Endothelial cell of umbilical vein (primary cell): ENCODE measurements around the gene PTDSS2. TPM values are rescaled to one million over a fixed set of nuclear protein-coding genes. Genes with fewer than 3 reads are reported as not detected.

ENCODE experiments used
- BruUV-seq: library from RNA; stranded (reverse); fragments of 400-500 nt; replicated peaks from 2 replicates; lab custom pipeline; 2021; lab: Mats Ljungman, UMichigan
- CTCF ChIA-PET: fragments of 300-600, 350-600 bp; sonication (Branson Sonifier 250); formaldehyde crosslinking; loops from one replicate; lab custom pipeline; 2021; ENCODE audit warnings: antibody characterized with exemption, inconsistent platforms; lab: Charles Lee
- POLR2A ChIA-PET: fragments of 300-600, 350-600 bp; sonication (Branson Sonifier 250); formaldehyde crosslinking; loops from one replicate; lab custom pipeline; 2021; ENCODE audit warnings: antibody characterized with exemption, inconsistent platforms; lab: Charles Lee
- DNase-seq: peaks from one replicate; pipeline ENCODE4 v3.0.0-alpha.2; 2011; ENCODE audit warnings: low read depth, low spot score
- FAIRE-seq: peaks from 2 replicates; lab custom pipeline; 2011; peaks lifted over from hg19 to GRCh38; lab: Jason Lieb, UNC
- H2AFZ ChIP-seq: 2 replicates; pipeline ENCODE4 v1.6.0; 2012; ENCODE audit warnings: low read depth, low read length, control low read depth, inconsistent platforms
- H3K27ac ChIP-seq: 2 replicates; pipeline ENCODE4 v1.5.1; 2011; ENCODE audit warnings: low read depth, mild to moderate bottlenecking, control low read depth, low read length, moderate library complexity; ENCODE audit not compliant: insufficient read depth
- H3K27me3 ChIP-seq, 2 experiments: 2 replicates each; pipeline versions ENCODE4 v1.6.0 to v1.6.1; 2011; ENCODE audit warnings: low read length in 2 of 2, mixed read lengths in 1 of 2; ENCODE audit not compliant: control insufficient read depth in 2 of 2, insufficient read depth in 2 of 2
- H3K36me3 ChIP-seq, 2 experiments: 2 replicates in 1 of 2; 3 replicates in 1 of 2; pipeline ENCODE4 v1.5.1; 2011; ENCODE audit warnings: low read length in 2 of 2, mild to moderate bottlenecking in 1 of 2, moderate library complexity in 1 of 2; ENCODE audit not compliant: control insufficient read depth in 2 of 2, insufficient read depth in 2 of 2; ENCODE audit errors: extremely low read depth in 1 of 2
- H3K4me1 ChIP-seq: 3 replicates; pipeline ENCODE4 v1.5.1; 2011; ENCODE audit warnings: mild to moderate bottlenecking, low read length; ENCODE audit not compliant: control insufficient read depth, insufficient read depth; ENCODE audit errors: extremely low read depth
- H3K4me2 ChIP-seq: 2 replicates; pipeline ENCODE4 v1.6.1; 2011; ENCODE audit warnings: low read length, control low read depth, mixed read lengths; ENCODE audit not compliant: insufficient read depth
- H3K4me3 ChIP-seq, 3 experiments: fragments of 200-600 bp in 1 of 3; sonication (generic), shearing (Covaris generic) in 1 of 3; replicated peaks in 1 of 3; 2 replicates each; pipeline ENCODE4 v1.5.1; 2011 to 2016; ENCODE audit warnings: control low read depth in 3 of 3, low read length in 3 of 3, mild to moderate bottlenecking in 2 of 3, inconsistent platforms in 1 of 3, low read depth in 1 of 3, moderate library complexity in 1 of 3; ENCODE audit not compliant: insufficient read depth in 1 of 3
- H3K79me2 ChIP-seq: 2 replicates; pipeline ENCODE4 v1.6.0; 2012; ENCODE audit warnings: low read length, inconsistent platforms; ENCODE audit not compliant: control insufficient read depth, insufficient read depth
- H3K9ac ChIP-seq: replicated peaks from 2 replicates; pipeline ENCODE3; 2011; ENCODE audit warnings: low read length, control low read depth; ENCODE audit not compliant: insufficient read depth; ENCODE audit errors: extremely low read depth
- H3K9me1 ChIP-seq: replicated peaks from 3 replicates; pipeline ENCODE4 v1.6.0; 2011; ENCODE audit warnings: mild to moderate bottlenecking, low read length; ENCODE audit not compliant: control insufficient read depth, insufficient read depth; ENCODE audit errors: extremely low read depth
- H3K9me3 ChIP-seq: replicated peaks from 2 replicates; pipeline ENCODE4 v1.5.1; 2012; ENCODE audit warnings: low read length, inconsistent platforms; ENCODE audit not compliant: control insufficient read depth, insufficient read depth
- H4K20me1 ChIP-seq: replicated peaks from 2 replicates; pipeline ENCODE3; 2011; ENCODE audit warnings: mild to moderate bottlenecking, low read length; ENCODE audit not compliant: control insufficient read depth, insufficient read depth; ENCODE audit errors: extremely low read depth
- CTCF ChIP-seq, 2 donors: IDR thresholded peaks; 1 replicate in 1 of 2; 2 replicates in 1 of 2; pipeline ENCODE4 v1.5.1; 2011; ENCODE audit warnings: low read length in 2 of 2, mild to moderate bottlenecking in 2 of 2, moderate library complexity in 2 of 2, control low read depth in 1 of 2, inconsistent platforms in 1 of 2, low read depth in 1 of 2; ENCODE audit not compliant: insufficient read depth in 1 of 2; ENCODE audit errors: extremely low read depth in 1 of 2
- EZH2 ChIP-seq: IDR thresholded peaks from 2 replicates; pipeline ENCODE4 v1.6.1; 2012; ENCODE audit warnings: borderline replicate concordance, low read depth, mild to moderate bottlenecking, moderate library complexity, low read length, inconsistent platforms; ENCODE audit not compliant: severe bottlenecking
- FOS ChIP-seq: IDR thresholded peaks from 2 replicates; pipeline ENCODE4 v1.6.1; 2011; ENCODE audit warnings: mild to moderate bottlenecking, low read length, moderate library complexity, borderline replicate concordance; ENCODE audit not compliant: insufficient read depth
- GATA2 ChIP-seq: IDR thresholded peaks from 2 replicates; pipeline ENCODE4 v1.7.0; 2011; ENCODE audit warnings: low read depth, mild to moderate bottlenecking, moderate library complexity, mixed read lengths, low read length; ENCODE audit not compliant: insufficient read length, insufficient read depth
- JUN ChIP-seq: IDR thresholded peaks from 2 replicates; pipeline ENCODE4 v1.6.1; 2011; ENCODE audit warnings: borderline replicate concordance, low read depth; ENCODE audit not compliant: insufficient read length, insufficient read depth
- MYC ChIP-seq: IDR thresholded peaks from one replicate; pipeline ENCODE4 v1.6.1; 2011; ENCODE audit warnings: mild to moderate bottlenecking, low read depth, low read length
- POLR2A ChIP-seq: IDR thresholded peaks from 2 replicates; pipeline ENCODE4 v1.6.1; 2012; ENCODE audit warnings: low read depth, mild to moderate bottlenecking, control low read depth, low read length
- POLR2AphosphoS5 ChIP-seq: IDR thresholded peaks from 2 replicates; pipeline ENCODE4 v1.6.1; 2012; ENCODE audit warnings: low read depth, mild to moderate bottlenecking, control low read depth, low read length, moderate library complexity; ENCODE audit not compliant: insufficient read depth
- dilution Hi-C: fragments of 300-500 bp; cut with MboI; formaldehyde crosslinking; loops from one replicate; pipeline ENCODE4 v1.15.0; 2019; ENCODE audit warnings: low sequenced_read_pairs; ENCODE audit not compliant: extremely low pct_ligation_motif_present
- intact Hi-C: fragments of 100-400 bp; cut with micrococcal nuclease; formaldehyde crosslinking; loops from one replicate; pipeline ENCODE4 v1.10.0; 2022
- polyA plus RNA-seq, 4 experiments: library from polyadenylated mRNA; depleted of rRNA in 3 of 4; stranded (reverse) in 3 of 4; unstranded in 1 of 4; fragments of >200 nt; gene quantifications; 2 replicates each; pipeline versions ENCODE4 v1.2.1 to v1.2.3, GENCODE V29; 2011 to 2012; ENCODE audit warnings: missing spikeins in 1 of 4
- total RNA-seq: library from RNA; stranded (reverse); gene quantifications from 2 replicates; pipeline ENCODE4 v1.2.3, GENCODE V29; 2021
- TF ChIP-seq, protein P1 (sequence below): IDR thresholded peaks from 2 replicates; pipeline ENCODE4 v1.6.1; 2011; ENCODE audit not compliant: insufficient read depth, insufficient read length

The PTDSS2 gene
- total and polyA plus RNA-seq, 2 donors (not counting 3 experiments of a cell fraction or from before 2014, with no cell fraction given) = 41.4 to 46.8 TPM

DNA sequence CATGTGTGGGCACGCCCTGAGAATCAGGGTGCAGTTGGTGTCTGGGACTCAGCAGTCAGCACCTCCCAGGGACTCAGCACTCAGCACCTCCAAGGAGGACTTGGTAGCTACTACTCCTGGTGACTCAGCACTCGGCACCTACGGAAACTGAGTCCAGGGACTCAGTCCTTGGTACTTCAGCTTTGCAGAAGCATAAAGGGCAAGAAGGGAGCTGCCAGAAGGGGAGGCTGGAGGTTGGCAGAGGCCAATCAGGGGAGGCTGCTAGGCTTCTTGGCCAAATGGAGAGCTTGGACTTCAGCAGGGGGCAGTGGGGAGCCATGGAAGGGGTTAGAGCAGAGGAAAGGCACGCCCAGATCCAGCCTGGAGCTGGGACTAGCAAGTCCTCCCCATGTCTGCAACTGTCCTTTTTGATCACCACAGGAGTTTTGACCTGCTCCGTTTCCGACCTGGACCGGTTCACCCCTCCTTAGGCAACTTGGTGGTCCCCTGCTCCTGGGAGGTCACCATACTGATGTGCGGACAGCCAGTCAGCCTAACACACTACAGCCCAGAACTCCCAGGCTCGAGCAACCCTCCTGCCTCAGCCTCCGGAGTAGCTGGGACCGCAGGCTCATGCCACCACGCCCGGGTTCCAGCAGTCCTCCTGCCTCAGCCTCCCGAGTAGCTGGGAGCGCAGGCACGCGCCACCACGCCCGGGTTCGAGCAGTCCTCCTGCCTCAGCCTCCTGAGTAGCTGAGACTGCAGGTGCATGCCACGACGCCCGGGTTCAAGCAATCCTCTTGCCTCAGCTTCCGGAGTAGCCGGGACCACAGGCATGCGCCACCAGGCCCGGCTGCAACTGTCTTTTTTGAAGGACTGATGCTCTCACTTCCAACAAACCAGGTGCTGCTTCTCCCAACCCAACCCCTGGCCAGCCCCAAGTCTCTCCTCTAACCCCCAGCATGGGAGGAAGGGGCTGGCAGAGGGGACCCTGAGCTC is 9.7 kb upstream of the PTDSS2 start:
- Histone ChIP-seq H4K20me1 (no peaks in the 10 kb centered on the region), H3K4me1 (no peaks in the 10 kb centered on the region), H3K9me1 (no peaks in the 10 kb centered on the region), H2AFZ (no peak overlapping the region), H3K27me3 (peaks cover 0 to 2% of the 10 kb centered on the region in 2 experiments), H3K9me3 (no peaks in the 10 kb centered on the region), H3K4me2 (no peak overlapping the region), H3K36me3 (no peaks in the 10 kb centered on the region), H3K4me3 (no peak overlapping the region), H3K9ac (no peak overlapping the region), H3K79me2 (no peaks in the 10 kb centered on the region), H3K27ac (no peak overlapping the region)
- CTCF ChIA-PET = interaction anchor here (0.7 to 1.6 kb wide), 11 partner anchors 8 to 80 kb away, joined by 3 to 10 read pairs (median 4); partner anchors contain the start of gene PTDSS2
- dilution Hi-C loops (no loop called here), intact Hi-C loops (no loop called here)
- POLR2A ChIA-PET = no interaction called here
- TF ChIP-seq, protein P1, sequence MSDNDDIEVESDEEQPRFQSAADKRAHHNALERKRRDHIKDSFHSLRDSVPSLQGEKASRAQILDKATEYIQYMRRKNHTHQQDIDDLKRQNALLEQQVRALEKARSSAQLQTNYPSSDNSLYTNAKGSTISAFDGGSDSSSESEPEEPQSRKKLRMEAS = no peak
- TF ChIP-seq GATA2 (no peak), CTCF (IDR thresholded peaks at IDR 0.05; ENCODE audit: extremely low read depth in 1 of 2, insufficient read depth in 1 of 2, low read depth in 1 of 2, low read length in 2 of 2) (no peak), EZH2 (no peak), MYC (no peak), JUN (no peak), FOS (no peak), POLR2A (no peak), POLR2AphosphoS5 (no peak)
- DNase-seq (no peak), FAIRE-seq (no peak)
- no TSS peak for BruUV-seq
